ENCODE results near the gene ZNF485. TPM values are rescaled to one million over a fixed set of nuclear protein-coding genes. Genes with fewer than 3 reads are reported as not detected.
"Not testable (repeated sequence)": the region's sequence is repeated elsewhere in the genome, so short reads cannot be mapped to it uniquely, and the experiment has no call there.

The ZNF485 gene
- polyA plus RNA-seq, 1 donor from 2014 or later: 3.5 TPM

GRCh38 chr10:43635816-43636215 is 29.6 kb downstream of the ZNF485 start:
- H3K9me2 ChIP-seq (ENCODE audit: insufficient read depth, low read length); H3K9ac ChIP-seq (ENCODE audit: low read length); H3F3A ChIP-seq (ENCODE audit: insufficient read depth, low read length, poor library complexity, severe bottlenecking); H3K27ac ChIP-seq (ENCODE audit: low read length); H3K27me3 ChIP-seq (ENCODE audit: insufficient read depth, low read depth, low read length); H4K20me1 ChIP-seq (ENCODE audit: insufficient read depth); H2AFZ ChIP-seq (ENCODE audit: low read depth, low read length); H3K4me2 ChIP-seq (ENCODE audit: low read length); H3K4me3 ChIP-seq (ENCODE audit: low read length); H3K79me2 ChIP-seq (replicated peaks; ENCODE audit: insufficient read depth, low read length); H3K9me3 ChIP-seq (ENCODE audit: low read length); H3K36me3 ChIP-seq (ENCODE audit: insufficient read depth, low read length): not testable (repeated sequence)

- no peak overlapping the region for H3K4me2 ChIP-seq (ENCODE audit: low read length)
- no peaks in the 10 kb centered on the region for H3K9me2 ChIP-seq (ENCODE audit: insufficient read depth, low read length)
- no peaks in the 10 kb centered on the region for H4K20me1 ChIP-seq (ENCODE audit: insufficient read depth)
- no peak overlapping the region for H2AFZ ChIP-seq (ENCODE audit: low read depth, low read length)
- TF ChIP-seq SMC3 (conservative IDR thresholded peaks at IDR 0.05; ENCODE audit: poor library complexity) (no peak), CTCF (IDR thresholded peaks at IDR 0.05; ENCODE audit: poor library complexity, severe bottlenecking) (no peak), REST (IDR thresholded peaks at IDR 0.05; ENCODE audit: borderline replicate concordance) (no peak), TAF1 (IDR thresholded peaks at IDR 0.05; ENCODE audit: low read depth) (no peak)
- no peaks in the 10 kb centered on the region for H3K27me3 ChIP-seq (ENCODE audit: insufficient read depth, low read depth, low read length)
- peaks cover 41% of the 10 kb centered on the region for H3K9me3 ChIP-seq (ENCODE audit: low read length)
- no peak overlapping the region for H3K9ac ChIP-seq (ENCODE audit: low read length)
- no peaks in the 10 kb centered on the region for H3F3A ChIP-seq (ENCODE audit: insufficient read depth, low read length, poor library complexity, severe bottlenecking)
- no peak overlapping the region for H3K4me3 ChIP-seq (ENCODE audit: low read length)
- H3K27ac ChIP-seq (ENCODE audit: low read length): no peak overlapping the region
- peaks cover 39% of the 10 kb centered on the region for H3K36me3 ChIP-seq (ENCODE audit: insufficient read depth, low read length)
- no peaks in the 10 kb centered on the region for H3K79me2 ChIP-seq (replicated peaks; ENCODE audit: insufficient read depth, low read length)
These were observed 34.4 kb downstream of the ZNF485 start for GRCh38 chr10:43640603-43641002.

GRCh38 chr10:43644252-43644651 is 38.0 kb downstream of the ZNF485 start:
- H4K20me1 ChIP-seq (ENCODE audit: insufficient read depth): no peaks in the 10 kb centered on the region
- H3K9ac ChIP-seq (ENCODE audit: low read length): no peak overlapping the region
- H3K4me2 ChIP-seq (ENCODE audit: low read length): no peak overlapping the region
- H3K4me3 ChIP-seq (ENCODE audit: low read length): no peak overlapping the region
- no peaks in the 10 kb centered on the region for H3K27me3 ChIP-seq (ENCODE audit: insufficient read depth, low read depth, low read length)
- peaks cover 48% of the 10 kb centered on the region for H3K36me3 ChIP-seq (ENCODE audit: insufficient read depth, low read length)
- H3K9me2 ChIP-seq (ENCODE audit: insufficient read depth, low read length): no peaks in the 10 kb centered on the region
- peaks cover 4% of the 10 kb centered on the region for H3K79me2 ChIP-seq (replicated peaks; ENCODE audit: insufficient read depth, low read length)
- no peak overlapping the region for H2AFZ ChIP-seq (ENCODE audit: low read depth, low read length)
- no peak for TF ChIP-seq CTCF (IDR thresholded peaks at IDR 0.05; ENCODE audit: poor library complexity, severe bottlenecking)
- TF ChIP-seq EZH2 (IDR thresholded peaks at IDR 0.05; ENCODE audit: borderline replicate concordance, insufficient read depth, low read length, poor library complexity, severe bottlenecking): no peak
- TF ChIP-seq EP300 (conservative IDR thresholded peaks at IDR 0.05; ENCODE audit: poor library complexity, severe bottlenecking): no peak
- no peak for TF ChIP-seq POLR2AphosphoS5 (IDR thresholded peaks at IDR 0.05)
- TF ChIP-seq REST (IDR thresholded peaks at IDR 0.05; ENCODE audit: borderline replicate concordance): no peak
- no peak for TF ChIP-seq MXI1 (conservative IDR thresholded peaks at IDR 0.05; ENCODE audit: poor library complexity, severe bottlenecking)
- no peak for TF ChIP-seq TAF1 (IDR thresholded peaks at IDR 0.05; ENCODE audit: low read depth)
- TF ChIP-seq RAD21 (conservative IDR thresholded peaks at IDR 0.05): no peak
- TF ChIP-seq SMC3 (conservative IDR thresholded peaks at IDR 0.05; ENCODE audit: poor library complexity): no peak
- H3K27ac ChIP-seq (ENCODE audit: low read length): no peak overlapping the region
- peaks cover 43% of the 10 kb centered on the region for H3K9me3 ChIP-seq (ENCODE audit: low read length)
- no peaks in the 10 kb centered on the region for H3F3A ChIP-seq (ENCODE audit: insufficient read depth, low read length, poor library complexity, severe bottlenecking)
